WTC11 (cell line): ENCODE data around the gene PRR12.

Experiments used
- ESRRA ChIP-seq: sonication (generic); formaldehyde crosslinking; IDR thresholded peaks from 2 replicates; pipeline ENCODE4 v1.8.1; 2022; ENCODE audit warnings: mild to moderate bottlenecking, missing genetic modification reagents, borderline replicate concordance
- FOXP1 ChIP-seq: sonication (generic); formaldehyde crosslinking; IDR thresholded peaks from 2 replicates; pipeline ENCODE4 v1.8.0; 2022; ENCODE audit warnings: missing genetic modification reagents, mild to moderate bottlenecking, moderate library complexity, borderline replicate concordance
- JUN ChIP-seq: sonication (generic); formaldehyde crosslinking; IDR thresholded peaks from 2 replicates; pipeline ENCODE4 v1.8.0; 2023; ENCODE audit warnings: mild to moderate bottlenecking, missing genetic modification reagents
- MYBL2 ChIP-seq: sonication (generic); formaldehyde crosslinking; IDR thresholded peaks from 2 replicates; pipeline ENCODE4 v1.8.1; 2023; ENCODE audit warnings: mild to moderate bottlenecking, moderate library complexity, missing genetic modification reagents
- NFE2L1 ChIP-seq: sonication (generic); formaldehyde crosslinking; IDR thresholded peaks from 2 replicates; pipeline ENCODE4 v1.8.1; 2023; ENCODE audit warnings: missing genetic modification reagents
- NFYB ChIP-seq: sonication (generic); formaldehyde crosslinking; conservative IDR thresholded peaks from 2 replicates; pipeline ENCODE4 v1.8.0; 2022; ENCODE audit warnings: low read depth, missing genetic modification reagents
- SP1 ChIP-seq: sonication (generic); formaldehyde crosslinking; conservative IDR thresholded peaks from 2 replicates; pipeline ENCODE4 v1.8.1; 2022; ENCODE audit warnings: missing genetic modification reagents
- ZNF263 ChIP-seq: sonication (generic); formaldehyde crosslinking; IDR thresholded peaks from 2 replicates; pipeline ENCODE4 v1.8.1; 2022; ENCODE audit warnings: low read depth, mild to moderate bottlenecking, moderate library complexity, missing genetic modification reagents
- TF ChIP-seq, protein P1 (sequence below): sonication (generic); formaldehyde crosslinking; IDR thresholded peaks from 2 replicates; pipeline ENCODE4 v1.8.0; 2022; ENCODE audit warnings: mild to moderate bottlenecking, missing genetic modification reagents
- TF ChIP-seq, protein P2 (sequence below): fragments of 200-600 bp; IDR thresholded peaks from 2 replicates; pipeline ENCODE4 v1.8.0; 2022; ENCODE audit warnings: antibody characterized with exemption
- TF ChIP-seq, protein P3 (sequence below): sonication (generic); formaldehyde crosslinking; IDR thresholded peaks from 2 replicates; pipeline ENCODE4 v1.8.1; 2022; ENCODE audit warnings: low read depth, mild to moderate bottlenecking, moderate library complexity, missing genetic modification reagents, borderline replicate concordance
- TF ChIP-seq, protein P4 (sequence below): sonication (generic); formaldehyde crosslinking; IDR thresholded peaks from 2 replicates; pipeline ENCODE4 v1.8.1; 2022; ENCODE audit warnings: low read depth, missing genetic modification reagents, borderline replicate concordance
- TF ChIP-seq, protein P5 (sequence below): sonication (generic); formaldehyde crosslinking; IDR thresholded peaks from 2 replicates; pipeline ENCODE4 v1.8.0; 2022; ENCODE audit warnings: mild to moderate bottlenecking, missing genetic modification reagents
- TF ChIP-seq, protein P6 (sequence below): sonication (generic); formaldehyde crosslinking; IDR thresholded peaks from 2 replicates; pipeline ENCODE4 v1.8.0; 2022; ENCODE audit warnings: mild to moderate bottlenecking, missing genetic modification reagents

DNA sequence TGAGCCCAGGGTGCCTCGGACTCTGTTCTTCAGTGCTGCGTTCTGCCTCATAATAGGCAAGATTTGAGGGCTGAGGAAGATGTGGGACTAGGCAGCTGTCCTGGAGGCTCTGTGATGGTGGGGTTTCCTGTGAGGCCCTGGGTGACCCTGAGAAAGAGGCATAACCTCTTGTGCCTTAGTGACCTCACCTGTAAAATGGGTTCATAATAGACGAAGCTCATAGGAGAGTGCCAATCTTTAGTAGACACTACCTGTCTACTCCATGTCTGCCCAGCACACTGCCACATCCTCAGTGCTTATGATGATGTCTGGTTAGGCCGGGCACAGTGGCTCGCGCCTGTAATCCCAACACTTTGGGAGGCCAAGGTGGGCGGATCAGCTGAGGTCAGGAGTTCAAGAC is 25.6 kb downstream of the PRR12 start:
- TF ChIP-seq, protein P1, sequence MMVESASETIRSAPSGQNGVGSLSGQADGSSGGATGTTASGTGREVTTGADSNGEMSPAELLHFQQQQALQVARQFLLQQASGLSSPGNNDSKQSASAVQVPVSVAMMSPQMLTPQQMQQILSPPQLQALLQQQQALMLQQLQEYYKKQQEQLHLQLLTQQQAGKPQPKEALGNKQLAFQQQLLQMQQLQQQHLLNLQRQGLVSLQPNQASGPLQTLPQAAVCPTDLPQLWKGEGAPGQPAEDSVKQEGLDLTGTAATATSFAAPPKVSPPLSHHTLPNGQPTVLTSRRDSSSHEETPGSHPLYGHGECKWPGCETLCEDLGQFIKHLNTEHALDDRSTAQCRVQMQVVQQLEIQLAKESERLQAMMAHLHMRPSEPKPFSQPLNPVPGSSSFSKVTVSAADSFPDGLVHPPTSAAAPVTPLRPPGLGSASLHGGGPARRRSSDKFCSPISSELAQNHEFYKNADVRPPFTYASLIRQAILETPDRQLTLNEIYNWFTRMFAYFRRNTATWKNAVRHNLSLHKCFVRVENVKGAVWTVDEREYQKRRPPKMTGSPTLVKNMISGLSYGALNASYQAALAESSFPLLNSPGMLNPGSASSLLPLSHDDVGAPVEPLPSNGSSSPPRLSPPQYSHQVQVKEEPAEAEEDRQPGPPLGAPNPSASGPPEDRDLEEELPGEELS (CRISPR knock-in tag): no peak
- TF ChIP-seq NFE2L1 (CRISPR knock-in tag): no peak
- TF ChIP-seq, protein P2, sequence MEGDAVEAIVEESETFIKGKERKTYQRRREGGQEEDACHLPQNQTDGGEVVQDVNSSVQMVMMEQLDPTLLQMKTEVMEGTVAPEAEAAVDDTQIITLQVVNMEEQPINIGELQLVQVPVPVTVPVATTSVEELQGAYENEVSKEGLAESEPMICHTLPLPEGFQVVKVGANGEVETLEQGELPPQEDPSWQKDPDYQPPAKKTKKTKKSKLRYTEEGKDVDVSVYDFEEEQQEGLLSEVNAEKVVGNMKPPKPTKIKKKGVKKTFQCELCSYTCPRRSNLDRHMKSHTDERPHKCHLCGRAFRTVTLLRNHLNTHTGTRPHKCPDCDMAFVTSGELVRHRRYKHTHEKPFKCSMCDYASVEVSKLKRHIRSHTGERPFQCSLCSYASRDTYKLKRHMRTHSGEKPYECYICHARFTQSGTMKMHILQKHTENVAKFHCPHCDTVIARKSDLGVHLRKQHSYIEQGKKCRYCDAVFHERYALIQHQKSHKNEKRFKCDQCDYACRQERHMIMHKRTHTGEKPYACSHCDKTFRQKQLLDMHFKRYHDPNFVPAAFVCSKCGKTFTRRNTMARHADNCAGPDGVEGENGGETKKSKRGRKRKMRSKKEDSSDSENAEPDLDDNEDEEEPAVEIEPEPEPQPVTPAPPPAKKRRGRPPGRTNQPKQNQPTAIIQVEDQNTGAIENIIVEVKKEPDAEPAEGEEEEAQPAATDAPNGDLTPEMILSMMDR: no peak
- TF ChIP-seq JUN: no peak
- no peak for TF ChIP-seq FOXP1
- TF ChIP-seq MYBL2 (CRISPR knock-in tag): no peak
- TF ChIP-seq ESRRA (CRISPR knock-in tag): no peak
- TF ChIP-seq SP1: no peak
- TF ChIP-seq, protein P3, sequence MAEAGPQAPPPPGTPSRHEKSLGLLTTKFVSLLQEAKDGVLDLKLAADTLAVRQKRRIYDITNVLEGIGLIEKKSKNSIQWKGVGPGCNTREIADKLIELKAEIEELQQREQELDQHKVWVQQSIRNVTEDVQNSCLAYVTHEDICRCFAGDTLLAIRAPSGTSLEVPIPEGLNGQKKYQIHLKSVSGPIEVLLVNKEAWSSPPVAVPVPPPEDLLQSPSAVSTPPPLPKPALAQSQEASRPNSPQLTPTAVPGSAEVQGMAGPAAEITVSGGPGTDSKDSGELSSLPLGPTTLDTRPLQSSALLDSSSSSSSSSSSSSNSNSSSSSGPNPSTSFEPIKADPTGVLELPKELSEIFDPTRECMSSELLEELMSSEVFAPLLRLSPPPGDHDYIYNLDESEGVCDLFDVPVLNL (CRISPR knock-in tag): no peak
- TF ChIP-seq, protein P4, sequence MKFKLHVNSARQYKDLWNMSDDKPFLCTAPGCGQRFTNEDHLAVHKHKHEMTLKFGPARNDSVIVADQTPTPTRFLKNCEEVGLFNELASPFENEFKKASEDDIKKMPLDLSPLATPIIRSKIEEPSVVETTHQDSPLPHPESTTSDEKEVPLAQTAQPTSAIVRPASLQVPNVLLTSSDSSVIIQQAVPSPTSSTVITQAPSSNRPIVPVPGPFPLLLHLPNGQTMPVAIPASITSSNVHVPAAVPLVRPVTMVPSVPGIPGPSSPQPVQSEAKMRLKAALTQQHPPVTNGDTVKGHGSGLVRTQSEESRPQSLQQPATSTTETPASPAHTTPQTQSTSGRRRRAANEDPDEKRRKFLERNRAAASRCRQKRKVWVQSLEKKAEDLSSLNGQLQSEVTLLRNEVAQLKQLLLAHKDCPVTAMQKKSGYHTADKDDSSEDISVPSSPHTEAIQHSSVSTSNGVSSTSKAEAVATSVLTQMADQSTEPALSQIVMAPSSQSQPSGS (CRISPR knock-in tag): no peak
- TF ChIP-seq, protein P5, sequence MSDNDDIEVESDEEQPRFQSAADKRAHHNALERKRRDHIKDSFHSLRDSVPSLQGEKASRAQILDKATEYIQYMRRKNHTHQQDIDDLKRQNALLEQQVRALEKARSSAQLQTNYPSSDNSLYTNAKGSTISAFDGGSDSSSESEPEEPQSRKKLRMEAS: no peak
- TF ChIP-seq, protein P6, sequence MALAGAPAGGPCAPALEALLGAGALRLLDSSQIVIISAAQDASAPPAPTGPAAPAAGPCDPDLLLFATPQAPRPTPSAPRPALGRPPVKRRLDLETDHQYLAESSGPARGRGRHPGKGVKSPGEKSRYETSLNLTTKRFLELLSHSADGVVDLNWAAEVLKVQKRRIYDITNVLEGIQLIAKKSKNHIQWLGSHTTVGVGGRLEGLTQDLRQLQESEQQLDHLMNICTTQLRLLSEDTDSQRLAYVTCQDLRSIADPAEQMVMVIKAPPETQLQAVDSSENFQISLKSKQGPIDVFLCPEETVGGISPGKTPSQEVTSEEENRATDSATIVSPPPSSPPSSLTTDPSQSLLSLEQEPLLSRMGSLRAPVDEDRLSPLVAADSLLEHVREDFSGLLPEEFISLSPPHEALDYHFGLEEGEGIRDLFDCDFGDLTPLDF: no peak
- TF ChIP-seq NFYB (CRISPR knock-in tag): no peak
- TF ChIP-seq ZNF263 (CRISPR knock-in tag): no peak
